Iris pigment epithelial cell (primary cell): ENCODE measurements around the gene UNKL.

Experiments used
- DNase-seq: peaks from one replicate; pipeline ENCODE4 v3.0.0-alpha.2; 2011; ENCODE audit warnings: low read depth

The UNKL gene

GRCh38 chr16:1401061-1401757, 13.3 kb downstream of the UNKL start:
- DNase-seq = no peak

DNA sequence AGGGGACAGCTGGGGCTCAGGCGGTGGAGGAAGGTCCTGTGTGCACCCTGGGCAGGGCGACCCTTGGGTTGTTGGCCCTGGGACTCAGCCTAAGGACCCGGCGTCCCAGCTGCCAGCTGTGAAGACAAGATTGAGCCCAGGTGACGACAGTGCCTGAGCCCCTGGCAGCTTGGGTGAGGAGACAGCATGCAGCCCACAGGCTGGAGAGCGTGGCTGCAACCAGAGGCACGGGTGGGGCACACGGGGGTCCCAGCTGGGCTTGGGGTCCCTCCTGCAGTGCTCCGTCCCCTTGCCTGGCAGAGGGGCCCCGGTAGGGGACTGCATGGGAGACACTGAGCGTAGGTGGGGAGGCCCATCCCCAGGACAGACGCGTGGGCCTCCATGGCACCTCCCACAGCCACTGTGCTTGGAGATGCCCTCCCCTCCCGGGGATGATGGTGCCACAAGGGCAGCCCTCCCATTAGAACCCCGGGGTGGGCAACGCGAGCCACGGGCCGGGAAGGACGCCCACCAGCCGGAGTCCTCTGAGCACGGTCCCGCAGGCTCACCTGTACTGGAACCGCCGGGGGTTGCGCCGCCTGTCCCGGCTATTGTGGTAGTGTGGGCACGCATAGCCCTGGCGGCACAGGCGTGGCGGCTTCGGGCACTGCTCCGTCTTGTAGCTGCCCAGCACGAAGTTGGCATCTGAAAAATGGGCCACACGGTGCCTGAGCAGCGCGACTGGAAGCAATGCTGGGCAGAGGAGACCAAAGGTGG, 15.5 kb downstream of the UNKL start:
- no peak for DNase-seq

DNA sequence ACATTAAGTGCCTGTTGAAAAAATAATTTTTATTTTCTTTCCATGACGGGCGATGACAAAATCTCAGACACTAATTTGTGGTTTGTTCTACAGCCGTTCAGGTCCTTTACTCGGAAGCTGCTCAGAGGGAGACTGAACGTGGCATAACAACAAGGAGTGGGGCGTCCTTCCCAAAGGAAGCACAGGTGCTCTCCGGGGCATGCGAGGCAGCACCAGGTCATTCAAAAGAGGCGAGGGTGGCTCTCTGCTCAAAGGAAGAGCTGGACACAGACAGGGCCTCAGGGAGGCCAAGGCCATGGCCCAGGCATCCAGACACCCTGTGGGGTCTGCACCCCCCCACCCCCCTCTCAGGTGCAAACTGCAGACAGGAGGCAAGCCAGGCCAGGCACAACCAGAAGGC, 16.2 kb downstream of the UNKL start:
- DNase-seq = no peak

GRCh38 chr16:1397779-1398178, 16.7 kb downstream of the UNKL start:
- DNase-seq = no peak

GRCh38 chr16:1395444-1396031, 19.0 kb downstream of the UNKL start:
- no peak for DNase-seq

DNA sequence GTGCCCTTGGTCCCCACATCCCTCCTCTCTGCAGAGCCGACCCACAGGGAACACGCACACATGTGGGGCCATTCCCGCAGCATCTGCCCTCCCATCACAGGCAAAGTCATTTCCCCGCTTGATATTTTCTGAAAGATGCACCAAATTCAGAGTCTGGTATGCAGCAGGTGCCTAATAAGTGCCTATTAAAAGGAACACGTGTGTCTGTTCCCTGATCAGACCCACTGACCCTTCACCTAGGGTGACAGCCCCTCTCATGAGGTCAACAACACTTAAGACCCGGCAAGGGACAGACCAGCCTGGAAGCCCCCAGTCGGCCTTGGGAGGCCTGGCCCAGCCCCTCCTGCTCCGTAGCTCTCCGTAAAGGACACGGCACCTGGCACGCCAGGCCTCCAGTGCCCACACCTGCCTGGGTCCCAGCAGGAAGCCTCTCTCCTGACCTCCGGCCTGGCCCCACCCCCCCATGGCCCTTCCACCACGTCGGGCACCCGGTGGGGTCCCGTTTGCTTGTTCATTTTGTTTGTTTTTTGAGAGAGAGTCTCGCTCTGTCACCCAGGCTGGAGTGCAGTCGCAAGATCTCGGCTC, 20.0 kb downstream of the UNKL start:
- no peak for DNase-seq

DNA sequence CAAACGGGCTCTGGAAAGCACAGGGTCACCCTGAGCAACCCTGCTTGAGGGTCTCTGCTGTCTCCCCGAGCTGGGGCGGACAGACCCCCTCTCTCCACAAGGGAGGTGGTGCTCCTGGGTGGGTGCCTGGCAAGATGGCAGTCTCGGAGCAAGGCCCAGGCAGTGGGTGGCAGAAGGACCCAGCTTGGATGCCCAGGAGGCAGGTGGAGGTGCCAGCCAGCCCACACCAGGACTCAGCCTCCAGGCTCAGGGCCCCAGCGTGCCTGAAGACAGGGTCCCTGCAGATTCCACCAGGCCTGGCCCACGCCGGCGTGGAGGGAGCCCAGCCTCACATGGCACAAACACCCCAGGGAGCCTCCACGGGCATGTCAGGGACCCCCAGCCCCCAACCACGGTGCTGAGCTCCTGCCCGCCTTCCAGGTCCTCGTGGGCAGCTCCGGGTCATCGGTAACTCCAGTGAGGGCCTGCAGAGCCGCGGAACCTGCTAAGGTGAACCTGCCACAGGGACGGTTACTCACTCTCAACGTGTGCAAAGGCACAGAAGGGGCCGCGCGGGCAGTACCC, 20.8 kb downstream of the UNKL start:
- no peak for DNase-seq

DNA sequence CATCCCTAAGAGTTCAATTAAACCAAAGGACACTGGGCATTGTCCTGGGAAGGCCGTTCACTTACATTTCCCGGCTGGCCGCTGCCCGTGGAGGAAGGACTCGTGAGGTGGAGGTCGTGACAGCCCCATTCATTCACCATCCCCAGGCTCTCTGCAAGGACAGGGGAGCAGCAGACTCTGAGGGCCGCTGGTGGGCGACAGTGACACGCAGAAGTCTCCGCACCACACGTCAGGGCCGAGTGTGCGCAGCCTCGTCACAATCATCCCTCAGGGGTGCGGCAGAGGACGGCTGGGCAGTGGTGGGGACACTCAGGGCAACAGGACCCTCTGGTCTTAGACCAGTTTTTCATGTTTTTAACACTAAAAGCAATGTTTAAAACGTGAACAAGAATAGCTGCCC, 21.7 kb downstream of the UNKL start:
- no peak for DNase-seq

DNA sequence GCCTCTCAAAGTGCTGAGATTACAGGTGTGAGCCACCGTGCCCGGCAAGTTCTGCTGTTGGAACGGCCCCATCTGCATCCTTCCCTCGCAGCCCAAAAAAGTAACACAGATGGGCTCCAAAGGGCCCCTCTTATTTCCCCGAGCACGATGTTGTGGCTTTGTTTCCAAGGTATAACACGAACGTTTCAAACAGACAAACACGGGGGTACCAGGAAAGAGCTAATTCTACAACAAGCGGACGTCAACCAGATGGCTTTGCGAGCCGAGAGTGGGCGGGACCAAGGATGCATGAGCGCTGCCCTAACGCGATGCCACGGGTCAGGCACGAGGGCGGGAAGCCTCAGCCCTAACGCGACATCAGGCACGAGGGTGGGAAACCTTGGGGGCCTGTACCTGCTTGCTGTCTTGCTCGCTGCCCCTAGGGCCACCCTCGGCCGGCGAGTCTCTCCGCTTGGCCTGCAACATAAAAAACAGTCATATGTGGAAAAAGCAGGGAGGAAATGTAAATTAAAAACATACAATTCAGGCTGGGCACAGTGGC, 24.2 kb downstream of the UNKL start:
- no peak for DNase-seq

- no peak for DNase-seq
Measured at GRCh38 chr16:1389762-1390161, 24.7 kb downstream of the UNKL start.

- no peak for DNase-seq
Measured at GRCh38 chr16:1387331-1387730, 27.2 kb downstream of the UNKL start.

DNA sequence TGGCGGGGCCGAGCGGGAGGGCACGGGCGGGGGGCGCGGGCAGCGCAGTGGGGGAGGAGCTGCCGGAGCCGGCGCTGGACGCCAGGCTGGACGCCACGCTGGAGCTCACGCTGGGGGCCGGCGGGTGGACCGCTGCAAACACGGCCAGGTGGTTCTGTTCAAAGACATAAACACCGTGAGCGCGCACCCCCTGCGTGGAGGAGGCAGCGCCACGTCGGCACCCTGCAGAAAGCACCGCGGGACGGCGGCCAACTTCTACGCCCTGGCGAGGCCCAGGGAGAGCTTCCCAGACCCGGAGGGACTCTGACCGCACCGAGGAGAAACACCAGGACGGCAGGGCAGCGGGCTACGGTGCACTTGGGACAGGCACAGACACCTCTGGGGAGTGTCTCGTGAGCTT, 29.3 kb downstream of the UNKL start:
- no peak for DNase-seq

DNA sequence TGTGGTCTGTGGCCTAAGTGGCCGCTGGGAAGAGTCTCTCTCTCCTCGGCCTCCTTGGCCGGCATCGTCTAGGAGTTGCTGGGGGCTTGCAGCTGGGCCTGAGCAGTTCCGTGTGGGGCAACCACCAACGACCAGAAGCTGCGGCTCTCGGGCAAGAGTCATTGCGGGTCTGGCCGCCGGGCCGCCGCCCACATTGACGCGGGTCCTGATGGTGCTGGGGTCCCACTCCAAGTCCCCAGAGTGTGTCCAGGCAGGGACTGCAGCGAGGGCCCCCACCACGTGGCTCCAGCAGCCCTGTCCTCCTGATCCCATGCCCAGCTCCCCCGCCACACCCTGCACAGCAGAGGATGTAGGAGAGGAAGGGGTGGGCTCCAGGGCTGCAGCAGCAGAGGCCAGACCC, 30.9 kb downstream of the UNKL start:
- no peak for DNase-seq

DNA sequence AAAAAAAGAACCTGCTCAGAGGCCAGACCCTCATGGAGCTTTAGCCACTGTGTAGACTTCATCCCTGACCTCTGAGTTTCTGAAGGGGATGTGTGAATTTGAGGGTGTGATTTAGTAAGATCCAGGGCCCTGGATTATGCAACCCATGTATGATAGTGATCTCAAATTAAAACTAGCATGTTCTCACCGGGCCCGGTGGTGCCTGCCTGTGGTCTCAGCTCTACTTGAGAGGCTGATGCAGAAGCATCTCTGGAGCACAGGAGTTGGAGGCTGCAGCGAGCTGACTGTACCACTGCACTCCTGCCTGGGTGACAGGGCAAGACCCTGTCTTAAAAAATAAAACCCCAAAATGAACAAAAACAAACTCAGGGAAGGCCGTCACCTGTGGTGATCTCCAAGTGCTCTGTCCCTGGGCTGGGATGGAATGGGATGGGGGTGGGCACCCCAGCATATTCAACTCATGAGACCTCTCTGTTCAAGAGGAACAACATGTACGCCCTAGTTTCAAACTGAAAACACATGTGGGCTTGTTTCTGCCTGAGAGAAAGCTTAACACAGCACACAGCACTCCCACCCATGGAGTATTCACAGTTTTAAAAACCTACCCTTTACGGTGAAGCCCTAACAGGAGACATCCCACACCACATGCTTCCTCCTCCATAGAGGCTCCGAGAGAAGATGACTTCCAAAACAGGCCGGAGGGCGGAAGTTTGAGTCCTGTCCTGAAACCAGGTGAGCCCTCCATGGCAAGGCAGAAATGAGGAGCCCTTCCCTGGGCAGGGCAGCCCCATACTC, 32.7 kb downstream of the UNKL start:
- DNase-seq = no peak

DNA sequence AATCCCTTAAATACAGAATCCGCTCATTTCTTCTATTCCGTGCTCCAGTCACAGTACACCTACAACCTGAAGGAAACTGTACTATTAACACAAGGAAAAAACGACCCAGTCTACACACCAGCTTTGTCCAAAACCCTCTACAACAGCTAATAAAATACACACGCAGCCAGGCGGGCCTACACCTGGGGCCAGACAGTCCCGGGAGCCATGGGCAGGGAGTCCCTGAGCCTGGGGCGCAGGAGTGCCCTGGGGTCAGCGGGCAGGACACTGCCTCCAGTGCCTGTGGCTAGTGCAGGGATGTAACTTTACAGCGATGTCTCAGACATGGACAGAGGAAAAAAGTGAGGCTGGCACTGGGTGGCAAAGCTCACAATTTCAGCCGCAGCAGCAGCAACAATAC, 34.3 kb downstream of the UNKL start:
- no peak for DNase-seq

DNA sequence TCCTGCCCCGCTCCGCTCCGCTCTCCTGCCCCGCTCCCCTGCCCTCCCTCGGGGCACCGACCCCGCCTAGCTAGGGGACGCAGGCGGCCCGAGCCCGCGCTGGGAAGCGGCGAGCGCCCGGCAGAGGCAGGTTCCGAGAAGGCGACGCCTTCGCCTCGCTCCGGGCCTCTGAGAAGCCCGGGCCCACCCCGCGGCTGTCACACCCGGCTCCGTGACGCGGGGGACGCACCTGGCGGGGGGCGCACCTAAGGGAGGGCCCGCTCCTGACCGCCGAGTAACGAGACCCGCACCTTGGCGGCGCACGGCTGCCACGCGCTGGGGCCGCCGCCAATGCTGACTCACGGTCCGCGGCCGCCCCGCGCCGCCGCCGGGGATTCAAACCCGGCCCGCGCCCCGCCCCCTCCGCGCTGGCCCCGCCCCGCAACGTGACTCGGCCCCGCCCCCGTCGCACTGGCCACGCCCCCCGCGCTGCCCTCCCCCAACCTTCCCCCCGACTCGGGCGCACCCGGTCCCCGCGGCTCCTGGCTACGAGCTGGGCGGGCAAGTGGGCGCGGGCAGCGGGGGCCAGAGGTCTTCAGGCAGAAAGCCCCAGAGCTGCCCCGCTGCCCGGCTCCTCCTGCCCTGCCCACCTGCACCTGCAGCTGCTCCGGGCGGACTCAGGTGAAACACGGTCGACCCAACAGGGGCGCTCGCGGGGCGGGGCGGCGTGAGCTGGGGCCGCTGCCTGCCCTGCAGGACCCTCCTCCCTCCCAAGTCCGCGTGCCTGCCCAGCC, 35.0 kb downstream of the UNKL start:
- peak; percentile 54 for DNase-seq

DNA sequence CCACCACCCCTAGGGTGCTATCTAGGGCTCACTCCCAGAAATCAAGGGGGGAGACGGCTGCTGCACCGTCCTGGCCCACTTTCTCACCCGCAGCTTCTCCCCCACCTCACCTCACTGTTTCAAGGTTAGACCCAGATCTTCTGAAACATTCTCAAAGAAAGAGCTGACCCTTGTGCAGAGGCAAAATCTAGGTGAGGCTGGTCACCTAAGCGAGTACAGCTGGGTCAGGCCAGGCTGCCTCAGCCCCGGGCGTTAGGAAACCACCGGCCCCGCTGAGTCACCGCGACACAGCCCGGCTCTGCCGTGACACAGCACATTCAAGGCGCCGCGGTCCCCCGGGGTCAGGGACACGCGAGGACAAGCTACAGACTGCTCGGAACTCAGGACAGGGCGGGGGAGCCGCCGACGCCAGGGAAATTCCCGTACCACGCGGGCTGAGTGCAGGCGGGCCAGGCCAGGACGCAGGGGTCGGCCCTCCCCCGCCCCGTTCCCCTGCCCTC, 35.6 kb downstream of the UNKL start:
- peak; percentile 83 for DNase-seq

DNA sequence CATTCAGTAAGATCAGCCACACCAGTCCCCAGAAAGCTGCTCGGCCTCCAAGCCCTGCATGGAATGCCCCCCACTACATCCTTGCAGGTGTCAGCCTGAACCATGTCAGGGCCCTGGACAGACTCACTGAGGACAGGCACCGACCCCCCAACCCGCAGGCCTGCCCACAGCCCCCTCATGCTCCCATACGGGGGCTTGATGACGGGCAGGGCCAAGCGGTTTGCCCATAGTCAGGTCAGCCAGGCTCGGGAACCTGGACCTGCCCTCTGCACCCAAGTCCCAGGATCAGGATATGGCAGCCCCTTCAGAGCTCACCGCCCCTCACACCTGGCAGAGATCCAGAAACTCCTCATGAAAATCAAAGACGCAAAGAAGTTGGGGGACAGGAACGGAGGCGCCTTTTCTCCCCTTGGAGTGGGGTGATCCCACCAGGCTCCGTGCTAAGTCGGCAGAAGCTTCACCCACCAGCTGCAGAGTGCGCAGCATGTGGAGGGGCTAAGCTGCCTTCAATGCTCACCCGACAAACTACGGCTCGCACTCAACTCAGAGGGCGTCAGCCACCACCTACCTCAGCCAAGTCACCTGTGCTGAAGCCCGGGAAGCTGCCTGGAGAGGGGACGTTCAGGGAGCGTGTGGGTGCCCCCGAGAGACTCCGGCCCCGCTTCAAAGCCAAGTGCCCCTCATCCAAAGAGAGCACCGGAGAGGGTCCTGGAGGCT, 36.3 kb downstream of the UNKL start:
- DNase-seq = no peak

DNA sequence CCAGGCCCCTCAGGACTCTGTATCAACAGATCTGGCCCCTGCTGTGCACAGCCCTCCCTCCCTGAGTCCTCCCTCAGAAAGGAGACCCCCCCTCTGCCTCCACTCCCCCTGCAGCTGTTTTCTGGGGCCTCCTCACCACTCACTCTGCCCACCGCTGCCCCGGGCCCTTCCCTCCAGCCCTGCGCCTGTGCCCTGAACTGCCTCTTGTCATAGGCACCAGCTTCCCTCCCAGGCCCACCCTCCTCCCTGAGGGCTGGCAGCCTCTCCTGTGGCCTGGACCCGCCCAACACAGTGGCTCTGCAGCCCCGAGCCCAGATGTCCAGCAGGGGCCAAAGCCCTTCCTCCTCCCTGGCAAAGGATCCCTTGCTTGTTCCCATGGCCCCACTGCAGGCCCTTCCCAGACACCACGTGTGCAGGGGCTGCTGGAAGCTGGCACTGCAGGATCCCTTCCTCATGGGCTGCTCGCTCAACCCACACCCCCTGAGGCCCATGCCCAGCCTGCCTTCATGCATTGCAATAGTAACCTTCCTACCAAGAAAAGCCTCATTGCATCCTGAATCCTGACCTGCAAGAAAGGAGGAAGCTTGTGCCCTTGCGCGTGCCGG, 37.0 kb downstream of the UNKL start:
- no peak for DNase-seq
